Middle frontal gyrus (tissue), 1 donor: Measurements from ENCODE around the gene CERCAM.

Experiments
- DNase-seq: peaks from one replicate; pipeline ENCODE4 v3.0.0-alpha.2; 2015; ENCODE audit warnings: low spot score; ENCODE audit errors: extremely low spot score

CERCAM gene

GRCh38 chr9:128456613-128457061 lies 36.0 kb downstream of the CERCAM start:
- no peak for DNase-seq

DNA sequence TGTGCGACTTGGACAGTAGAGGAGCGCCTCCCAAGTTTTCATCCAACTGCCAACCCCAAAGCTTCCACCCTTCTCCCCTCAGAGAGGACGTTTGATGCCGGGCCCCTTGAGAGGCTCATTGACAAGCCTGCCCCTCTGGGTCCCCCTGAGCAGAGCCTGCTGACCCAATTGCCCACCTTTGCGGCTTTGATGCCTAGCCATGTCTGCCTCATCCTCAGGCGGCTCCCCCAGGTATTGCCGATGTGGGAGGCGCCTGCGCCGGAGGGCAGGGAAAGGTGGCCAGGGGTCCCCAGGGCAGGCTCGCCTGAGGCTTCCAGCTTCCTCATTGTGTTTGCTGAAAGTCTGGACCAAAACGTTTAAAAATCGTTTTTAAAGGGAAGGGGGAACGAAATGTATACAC lies 36.5 kb downstream of the CERCAM start:
- no peak for DNase-seq

DNA sequence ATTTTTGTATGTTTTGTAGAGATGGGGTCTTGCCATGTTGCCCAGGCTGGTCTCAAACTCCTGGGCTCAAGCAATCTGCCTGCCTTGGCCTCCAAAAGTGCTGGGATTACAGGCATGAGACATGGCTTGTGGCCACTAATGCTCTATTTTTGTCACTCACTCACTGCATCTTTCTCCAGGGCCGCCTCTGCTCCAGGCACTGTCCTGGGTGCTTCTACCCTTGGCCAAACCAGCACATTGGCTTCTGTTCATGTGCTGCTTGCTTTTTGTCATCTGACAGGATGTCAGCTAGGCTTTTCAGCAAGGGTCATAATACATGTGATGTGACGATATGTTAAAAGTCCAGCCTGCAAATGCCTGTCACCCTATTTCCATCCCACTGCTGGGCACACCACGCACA lies 38.4 kb downstream of the CERCAM start:
- DNase-seq = no peak

- DNase-seq = no peak
Measured at GRCh38 chr9:128469070-128469469, 48.4 kb downstream of the CERCAM start.

DNA sequence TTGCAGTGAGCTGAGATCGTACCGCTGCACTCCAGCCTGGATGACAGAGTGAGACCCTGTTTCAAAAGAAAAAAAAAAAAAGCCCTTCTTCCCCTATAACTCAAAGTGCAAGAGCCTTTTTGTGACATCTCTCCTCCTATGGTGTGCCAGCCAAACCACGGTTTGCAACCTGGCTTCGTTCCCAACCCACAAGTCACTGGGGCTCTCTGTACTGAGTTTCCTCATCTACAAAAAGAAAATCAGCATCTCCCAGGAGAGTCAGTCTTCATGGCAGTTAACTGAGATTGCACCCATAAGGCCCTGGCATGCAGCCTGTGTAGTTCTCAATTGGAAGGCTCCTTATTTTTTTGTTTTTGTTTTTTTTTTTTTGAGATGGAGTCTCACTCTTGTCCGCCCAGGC lies 49.9 kb downstream of the CERCAM start:
- no peak for DNase-seq

DNA sequence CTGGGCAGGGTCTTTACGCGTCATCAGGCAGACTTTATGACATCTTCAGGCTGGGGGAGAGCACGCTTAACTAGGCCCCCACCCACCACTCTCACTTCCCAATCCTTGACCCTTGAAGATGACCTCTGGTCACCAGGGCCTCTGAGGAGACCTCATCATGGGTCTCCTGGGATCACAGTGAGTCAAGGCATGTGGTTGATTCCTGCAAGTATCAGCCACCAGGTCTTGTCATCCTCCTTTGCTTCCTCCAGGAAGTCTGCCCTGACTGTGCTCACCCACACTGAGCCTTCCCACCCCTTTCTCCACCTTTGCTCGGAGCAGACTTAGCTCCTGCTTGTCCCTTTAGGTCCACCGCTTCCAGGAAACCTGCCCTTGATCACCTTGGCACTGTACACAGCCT lies 52.4 kb downstream of the CERCAM start:
- no peak for DNase-seq

GRCh38 chr9:128475867-128476266 lies 55.2 kb downstream of the CERCAM start:
- no peak for DNase-seq

DNA sequence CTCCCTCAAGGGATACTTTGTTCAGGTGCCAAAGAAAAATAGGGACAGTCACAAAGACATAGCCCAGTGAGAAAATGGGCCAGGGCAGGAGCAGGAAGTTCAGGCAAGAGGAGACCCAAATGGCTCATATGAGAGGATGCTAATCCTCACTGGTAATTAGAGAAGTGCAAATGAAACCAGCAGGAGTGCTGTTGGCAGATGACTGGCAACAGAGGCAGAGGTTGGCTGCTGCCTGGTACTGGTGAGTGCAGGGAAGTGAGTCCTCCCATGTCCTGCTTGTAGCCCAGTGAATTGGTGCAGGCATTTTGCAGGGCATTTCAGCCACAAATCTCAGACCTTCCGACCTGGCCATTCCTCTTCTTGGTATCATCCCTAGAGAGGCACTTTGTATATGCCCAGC lies 58.6 kb downstream of the CERCAM start:
- no peak for DNase-seq

DNA sequence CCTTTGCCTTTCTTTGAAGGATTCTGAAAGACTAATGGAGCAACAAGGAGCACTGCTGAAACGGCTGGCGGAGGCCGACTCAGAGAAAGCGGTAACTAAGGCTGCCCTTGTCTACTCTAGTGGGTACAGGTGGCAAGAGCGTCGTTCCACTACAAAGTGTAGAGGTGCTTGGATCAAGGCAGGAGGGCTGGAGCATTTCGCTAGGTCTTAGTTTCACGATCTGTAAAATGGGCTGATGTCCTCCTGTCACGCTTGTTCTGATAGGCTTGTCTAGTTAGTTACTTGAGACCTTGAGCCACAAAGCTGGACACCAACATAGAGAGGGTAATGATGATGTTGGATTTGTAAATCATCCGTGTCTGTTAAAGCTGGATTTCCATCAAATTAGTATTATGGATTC lies 60.9 kb downstream of the CERCAM start:
- no peak for DNase-seq

DNA sequence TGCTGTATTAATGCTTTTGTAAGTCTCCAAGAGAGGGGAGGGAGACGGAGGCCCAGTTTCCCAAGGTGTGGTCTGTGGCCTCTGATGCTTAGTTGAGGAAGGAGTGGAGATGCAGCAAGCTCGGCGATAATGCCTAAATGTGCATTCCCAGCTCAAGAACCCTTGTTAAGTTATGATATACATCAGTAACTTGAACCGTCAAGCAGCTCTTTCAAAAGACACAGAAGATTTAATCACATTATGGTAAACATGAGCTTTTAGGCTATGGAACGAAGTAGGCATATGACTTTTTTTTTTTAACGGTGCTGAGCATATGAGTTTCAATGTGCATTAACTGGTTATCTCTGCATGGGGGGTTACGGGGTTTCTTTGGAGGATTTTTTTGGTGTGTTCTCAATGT lies 61.5 kb downstream of the CERCAM start:
- DNase-seq = no peak

DNA sequence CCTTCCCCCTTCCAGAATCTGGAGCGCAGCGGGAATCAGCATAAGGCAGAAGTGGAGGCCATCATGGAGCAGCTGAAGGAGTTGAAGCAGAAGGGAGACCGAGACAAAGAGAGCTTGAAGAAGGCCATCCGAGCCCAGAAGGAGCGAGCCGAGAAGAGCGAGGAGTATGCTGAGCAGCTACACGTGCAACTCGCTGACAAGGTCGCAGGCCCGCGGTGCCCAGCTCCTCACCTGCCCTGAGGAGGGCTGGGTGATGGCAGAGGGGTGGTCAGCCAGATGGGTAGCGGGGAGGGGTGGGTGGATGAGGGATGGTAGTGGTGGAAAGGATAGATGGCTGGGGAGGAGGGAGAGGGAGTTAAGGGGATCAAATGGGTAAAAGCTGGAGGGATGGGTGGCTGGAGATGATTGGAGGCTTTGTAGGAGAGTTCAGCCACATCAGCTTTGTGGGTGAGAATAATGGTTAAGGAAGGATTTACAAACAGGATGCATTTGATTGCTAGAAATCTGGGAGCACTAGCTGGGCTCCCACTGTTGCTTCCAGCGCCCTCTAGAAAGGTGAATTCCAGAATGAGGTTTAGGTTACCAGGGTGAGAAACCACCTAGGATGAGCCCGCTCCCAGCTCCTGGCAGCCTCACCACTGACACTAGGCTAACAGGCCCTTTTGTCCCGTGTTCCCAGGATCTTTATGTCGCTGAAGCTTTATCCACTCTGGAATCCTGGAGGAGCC lies 64.2 kb downstream of the CERCAM start:
- DNase-seq = no peak

DNA sequence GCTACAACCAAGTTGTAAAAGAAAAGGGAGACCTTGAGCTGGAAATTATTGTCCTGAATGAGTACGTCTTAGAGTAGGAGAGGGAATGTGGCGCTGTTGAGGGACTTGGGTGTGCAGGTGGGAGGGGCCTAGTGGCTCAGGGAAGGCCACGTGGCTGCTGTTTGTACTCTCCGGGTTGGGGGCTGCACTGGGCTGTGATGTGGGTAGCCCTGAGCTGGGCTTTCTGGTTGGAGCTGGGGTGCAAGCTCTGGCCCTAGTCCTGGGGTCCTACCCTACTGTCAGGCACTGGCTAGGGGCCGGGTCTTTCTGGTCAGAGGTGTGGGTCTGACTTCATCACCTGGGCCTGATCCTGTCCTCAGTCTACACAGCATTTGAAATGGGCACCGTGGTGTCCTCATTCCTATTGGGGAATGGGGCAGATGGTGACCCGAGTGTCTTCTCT lies 64.8 kb downstream of the CERCAM start:
- DNase-seq = no peak

- DNase-seq = no peak
Measured at GRCh38 chr9:128486201-128486600, 65.5 kb downstream of the CERCAM start.
